Measurements from ENCODE around the gene COL5A2. TPM values are rescaled to one million over a fixed set of nuclear protein-coding genes. Genes with fewer than 3 reads are reported as not detected.

COL5A2 gene
- total and polyA plus RNA-seq, 9 of the 15 experiments (the other 6 are each of a cell fraction or from before 2014, with no cell fraction given) = 0.01 to 0.54 (median 0.19) TPM

DNA sequence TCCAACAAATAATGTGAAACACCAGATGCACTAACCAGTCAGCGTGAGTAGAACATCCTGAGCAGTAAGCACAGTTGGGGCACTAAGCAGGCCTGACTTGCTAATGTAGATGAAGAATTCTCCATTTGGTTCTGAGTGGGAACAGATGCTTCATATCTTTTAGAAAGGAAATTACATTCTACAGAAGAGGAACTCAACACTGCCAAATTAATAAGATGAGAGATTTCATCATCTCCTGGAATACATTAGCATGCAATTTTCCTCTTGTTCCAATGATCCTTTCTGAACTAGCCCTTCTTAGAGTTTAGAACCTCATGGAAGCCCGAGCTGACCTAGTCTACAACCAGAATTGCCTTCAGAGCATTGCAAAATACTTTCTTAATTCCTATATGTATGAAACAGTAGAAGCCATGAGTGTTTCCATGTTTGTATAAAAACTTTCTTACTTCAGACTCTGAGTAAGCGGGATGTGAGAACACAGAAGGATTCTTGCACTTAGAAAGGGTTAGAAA lies 34.8 kb downstream of the COL5A2 start:
- Histone ChIP-seq H3K9me3 (replicated peaks; ENCODE audit: control insufficient read depth, insufficient read depth, low read depth, low read length) (no peaks in the 10 kb centered on the region), H3K9ac (ENCODE audit: insufficient read depth in 1 of 2, low read depth in 2 of 2, low read length in 2 of 2) (no peak overlapping the region), H4K20me1 (replicated peaks; ENCODE audit: control insufficient read depth, insufficient read depth, low read length) (no peaks in the 10 kb centered on the region), H3K4me2 (ENCODE audit: insufficient read depth, low read length) (no peak overlapping the region), H3K9me1 (ENCODE audit: control insufficient read depth, insufficient read depth, low read length) (no peaks in the 10 kb centered on the region), H3K79me2 (ENCODE audit: control insufficient read depth, insufficient read depth, low read length) (no peaks in the 10 kb centered on the region), H3K36me3 (ENCODE audit: control insufficient read depth, insufficient read depth, low read length) (no peaks in the 10 kb centered on the region), H3K27ac (ENCODE audit: extremely low read depth, low read depth, low read length) (no peak overlapping the region), H2AFZ (ENCODE audit: low read depth, low read length) (no peak overlapping the region), H3K4me3 (no peak overlapping the region), H3K27me3 (ENCODE audit: control insufficient read depth in 2 of 2, insufficient read depth in 2 of 2, low read length in 2 of 2) (no peaks in the 10 kb centered on the region), H3K4me1 (replicated peaks in 1 of 2; ENCODE audit: control insufficient read depth in 2 of 2, insufficient read depth in 2 of 2, low read length in 2 of 2) (no peaks in the 10 kb centered on the region)
- no peak for ATAC-seq
- POLR2A ChIA-PET = no interaction called here
- FAIRE-seq = no peak
- 3% methylated on average over 3 of the region's 3 CpGs for WGBS (ENCODE audit: insufficient coverage, low coverage, missing lambda C conversion rate)
- no peak for DNase-seq (ENCODE audit: extremely low read depth in 1 of 4, low spot score in 3 of 4)
- BruUV-seq (replicated peaks) = no TSS peak
- no peak for TF ChIP-seq ZKSCAN8 (CRISPR knock-in tag; IDR thresholded peaks at IDR 0.05)
- TF ChIP-seq ZNF347 (CRISPR knock-in tag; IDR thresholded peaks at IDR 0.05; ENCODE audit: low read depth) = no peak
- TF ChIP-seq SP2 (IDR thresholded peaks at IDR 0.05; ENCODE audit: extremely low read depth, low read depth, low read length, poor library complexity, severe bottlenecking) = no peak
- TF ChIP-seq, protein P1, sequence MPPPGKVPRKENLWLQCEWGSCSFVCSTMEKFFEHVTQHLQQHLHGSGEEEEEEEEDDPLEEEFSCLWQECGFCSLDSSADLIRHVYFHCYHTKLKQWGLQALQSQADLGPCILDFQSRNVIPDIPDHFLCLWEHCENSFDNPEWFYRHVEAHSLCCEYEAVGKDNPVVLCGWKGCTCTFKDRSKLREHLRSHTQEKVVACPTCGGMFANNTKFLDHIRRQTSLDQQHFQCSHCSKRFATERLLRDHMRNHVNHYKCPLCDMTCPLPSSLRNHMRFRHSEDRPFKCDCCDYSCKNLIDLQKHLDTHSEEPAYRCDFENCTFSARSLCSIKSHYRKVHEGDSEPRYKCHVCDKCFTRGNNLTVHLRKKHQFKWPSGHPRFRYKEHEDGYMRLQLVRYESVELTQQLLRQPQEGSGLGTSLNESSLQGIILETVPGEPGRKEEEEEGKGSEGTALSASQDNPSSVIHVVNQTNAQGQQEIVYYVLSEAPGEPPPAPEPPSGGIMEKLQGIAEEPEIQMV (tag; conservative IDR thresholded peaks at IDR 0.05; ENCODE audit: low read depth) = no peak
- TF ChIP-seq DNMT1 (IDR thresholded peaks at IDR 0.05) = no peak
- TF ChIP-seq PML (IDR thresholded peaks at IDR 0.05; ENCODE audit: low read length) = no peak
- no peak for TF ChIP-seq ILK (tag; IDR thresholded peaks at IDR 0.05; ENCODE audit: borderline replicate concordance, low read depth)
- CTCF ChIA-PET (ENCODE audit: low intra/inter-chr PET ratio) = no interaction called here
- intact Hi-C loops (cut with micrococcal nuclease) = loop anchor here (5.0 kb wide), 1 partner anchor 268 kb away; no protein-coding TSS in a partner anchor
- in situ Hi-C loops (cut with MboI) = no loop called here
